ENCODE measurements around the gene ESCO1. TPM values are rescaled to one million over a fixed set of nuclear protein-coding genes. Genes with fewer than 3 reads are reported as not detected.

ESCO1 gene
- total and polyA plus RNA-seq, 2 of the 4 experiments (the other 2 are of a cell fraction), result 3.1 to 4.5 TPM

GRCh38 chr18:21509062-21509461 is 91.4 kb downstream of the ESCO1 start:
- H3K27me3 ChIP-seq (ENCODE audit: control insufficient read depth, insufficient read depth, low read length), result no peaks in the 10 kb centered on the region
- no peak overlapping the region for H3K4ac ChIP-seq (ENCODE audit: low read depth, low read length)
- H2AK5ac ChIP-seq (ENCODE audit: low read depth, low read length), result no peak overlapping the region
- no peaks in the 10 kb centered on the region; the same call in 1 of the 2 replicates for H3K9me1 ChIP-seq (ENCODE audit: insufficient read depth, low read length)
- BruUV-seq (replicated peaks), result no TSS peak
- no peaks in the 10 kb centered on the region for H3K9me3 ChIP-seq (ENCODE audit: control insufficient read depth, insufficient read depth, low read length)
- H2BK15ac ChIP-seq (ENCODE audit: low read depth, low read length), result no peak overlapping the region
- H3K23ac ChIP-seq (ENCODE audit: low read depth, low read length), result no peak overlapping the region
- no peak overlapping the region for H4K8ac ChIP-seq (ENCODE audit: low read depth in 2 of 2, low read length in 2 of 2)
- no peak overlapping the region for H3K14ac ChIP-seq (replicated peaks; ENCODE audit: low read depth, low read length)
- intact Hi-C loops (cut with micrococcal nuclease) (no loop called here), dilution Hi-C loops (cut with HindIII; ENCODE audit: low sequenced_read_pairs, unreplicated experiment) (no loop called here), in situ Hi-C loops (cut with MboI; ENCODE audit: low sequenced_read_pairs) (no loop called here)
- ChIA-PET CTCF (no interaction called here), POLR2A (ENCODE audit: unreplicated experiment) (interaction anchor here (0.5 to 0.6 kb wide), 2 partner anchors 11 to 340 kb away, joined by 3 to 4 read pairs; no protein-coding TSS in a partner anchor)
- no peak overlapping the region for H4K5ac ChIP-seq (ENCODE audit: low read depth, low read length)
- no peak overlapping the region for H3K27ac ChIP-seq (ENCODE audit: insufficient read depth, low read length)
- TF ChIP-seq, protein P1, sequence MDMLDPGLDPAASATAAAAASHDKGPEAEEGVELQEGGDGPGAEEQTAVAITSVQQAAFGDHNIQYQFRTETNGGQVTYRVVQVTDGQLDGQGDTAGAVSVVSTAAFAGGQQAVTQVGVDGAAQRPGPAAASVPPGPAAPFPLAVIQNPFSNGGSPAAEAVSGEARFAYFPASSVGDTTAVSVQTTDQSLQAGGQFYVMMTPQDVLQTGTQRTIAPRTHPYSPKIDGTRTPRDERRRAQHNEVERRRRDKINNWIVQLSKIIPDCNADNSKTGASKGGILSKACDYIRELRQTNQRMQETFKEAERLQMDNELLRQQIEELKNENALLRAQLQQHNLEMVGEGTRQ (IDR thresholded peaks at IDR 0.05; ENCODE audit: low read depth, low read length), result no peak
- no peak for TF ChIP-seq RFX5 (IDR thresholded peaks at IDR 0.05; ENCODE audit: low read depth, low read length)
- TF ChIP-seq MAFK (IDR thresholded peaks at IDR 0.05; ENCODE audit: low read depth, low read length), result no peak
- TF ChIP-seq POLR2A (IDR thresholded peaks at IDR 0.05; ENCODE audit: low read depth, low read length), result no peak
- no peak for TF ChIP-seq RCOR1 (IDR thresholded peaks at IDR 0.05; ENCODE audit: insufficient replicate concordance, low read length)
- TF ChIP-seq CHD1 (IDR thresholded peaks at IDR 0.05; ENCODE audit: low read depth, low read length), result no peak
- TF ChIP-seq NFE2L2 (IDR thresholded peaks at IDR 0.05; ENCODE audit: low read depth, low read length), result no peak
- no peak for TF ChIP-seq MXI1 (IDR thresholded peaks at IDR 0.05; ENCODE audit: borderline replicate concordance, low read depth, low read length)
- no peak for TF ChIP-seq CEBPB (IDR thresholded peaks at IDR 0.05; ENCODE audit: low read depth, low read length)
- TF ChIP-seq, protein P2, sequence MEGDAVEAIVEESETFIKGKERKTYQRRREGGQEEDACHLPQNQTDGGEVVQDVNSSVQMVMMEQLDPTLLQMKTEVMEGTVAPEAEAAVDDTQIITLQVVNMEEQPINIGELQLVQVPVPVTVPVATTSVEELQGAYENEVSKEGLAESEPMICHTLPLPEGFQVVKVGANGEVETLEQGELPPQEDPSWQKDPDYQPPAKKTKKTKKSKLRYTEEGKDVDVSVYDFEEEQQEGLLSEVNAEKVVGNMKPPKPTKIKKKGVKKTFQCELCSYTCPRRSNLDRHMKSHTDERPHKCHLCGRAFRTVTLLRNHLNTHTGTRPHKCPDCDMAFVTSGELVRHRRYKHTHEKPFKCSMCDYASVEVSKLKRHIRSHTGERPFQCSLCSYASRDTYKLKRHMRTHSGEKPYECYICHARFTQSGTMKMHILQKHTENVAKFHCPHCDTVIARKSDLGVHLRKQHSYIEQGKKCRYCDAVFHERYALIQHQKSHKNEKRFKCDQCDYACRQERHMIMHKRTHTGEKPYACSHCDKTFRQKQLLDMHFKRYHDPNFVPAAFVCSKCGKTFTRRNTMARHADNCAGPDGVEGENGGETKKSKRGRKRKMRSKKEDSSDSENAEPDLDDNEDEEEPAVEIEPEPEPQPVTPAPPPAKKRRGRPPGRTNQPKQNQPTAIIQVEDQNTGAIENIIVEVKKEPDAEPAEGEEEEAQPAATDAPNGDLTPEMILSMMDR (conservative IDR thresholded peaks at IDR 0.05; ENCODE audit: low read depth, low read length), result no peak
- TF ChIP-seq RAD21 (IDR thresholded peaks at IDR 0.05; ENCODE audit: low read length), result no peak
- no peak for TF ChIP-seq SMC3 (IDR thresholded peaks at IDR 0.05; ENCODE audit: low read depth, low read length)
- TF ChIP-seq, protein P3, sequence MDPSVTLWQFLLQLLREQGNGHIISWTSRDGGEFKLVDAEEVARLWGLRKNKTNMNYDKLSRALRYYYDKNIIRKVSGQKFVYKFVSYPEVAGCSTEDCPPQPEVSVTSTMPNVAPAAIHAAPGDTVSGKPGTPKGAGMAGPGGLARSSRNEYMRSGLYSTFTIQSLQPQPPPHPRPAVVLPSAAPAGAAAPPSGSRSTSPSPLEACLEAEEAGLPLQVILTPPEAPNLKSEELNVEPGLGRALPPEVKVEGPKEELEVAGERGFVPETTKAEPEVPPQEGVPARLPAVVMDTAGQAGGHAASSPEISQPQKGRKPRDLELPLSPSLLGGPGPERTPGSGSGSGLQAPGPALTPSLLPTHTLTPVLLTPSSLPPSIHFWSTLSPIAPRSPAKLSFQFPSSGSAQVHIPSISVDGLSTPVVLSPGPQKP (IDR thresholded peaks at IDR 0.05; ENCODE audit: borderline replicate concordance, low read depth, low read length), result no peak
- no peak for TF ChIP-seq FOS (IDR thresholded peaks at IDR 0.05; ENCODE audit: low read depth, low read length)
- no peak for TF ChIP-seq MAZ (IDR thresholded peaks at IDR 0.05; ENCODE audit: borderline replicate concordance, low read depth, low read length)
- WGBS, 2 experiments (ENCODE audit: extremely low coverage in 2 of 2, insufficient read length in 1 of 2), result no CpG with 5 or more reads among the region's 5 CpGs
- H3K9ac ChIP-seq (ENCODE audit: low read depth, low read length), result no peak overlapping the region
- H4K91ac ChIP-seq (ENCODE audit: insufficient read depth, low read depth, low read length), result no peak overlapping the region
- H4K20me1 ChIP-seq (ENCODE audit: insufficient read depth, low read length), result no peaks in the 10 kb centered on the region
- H2AK9ac ChIP-seq (replicated peaks; ENCODE audit: low read depth, low read length, poor library complexity), result no peak overlapping the region
- H3K18ac ChIP-seq (ENCODE audit: low read depth, low read length), result no peak overlapping the region
- H3K4me1 ChIP-seq (ENCODE audit: control insufficient read depth, insufficient read depth, low read length), result peaks cover 3% of the 10 kb centered on the region
- peaks cover 2% of the 10 kb centered on the region; the same call in 1 of the 2 replicates for H3K36me3 ChIP-seq (ENCODE audit: control insufficient read depth, insufficient read depth, low read length)
- no peaks in the 10 kb centered on the region for H3K79me1 ChIP-seq (ENCODE audit: low read depth in 1 of 2, low read length in 2 of 2)
- no peak overlapping the region for H2BK20ac ChIP-seq (ENCODE audit: low read depth, low read length)
- no peak overlapping the region for H2AFZ ChIP-seq (replicated peaks; ENCODE audit: low read length, poor library complexity)
- H2BK5ac ChIP-seq (ENCODE audit: low read depth, low read length, poor library complexity, severe bottlenecking), result no peak overlapping the region
- H3K4me2 ChIP-seq (ENCODE audit: low read depth, low read length), result no peak overlapping the region
- H2BK120ac ChIP-seq (ENCODE audit: low read depth, low read length), result no peak overlapping the region
- no peak for DNase-seq
- H3K56ac ChIP-seq (ENCODE audit: extremely low read depth, insufficient read depth, low read length), result no peak overlapping the region
- H3K4me3 ChIP-seq (ENCODE audit: insufficient read depth, low read depth, low read length), result no peak overlapping the region
- ATAC-seq (ENCODE audit: low read depth), result no peak

Data from IMR-90 (cell line).